ENCODE results near the gene UBE2S. TPM values are rescaled to one million over a fixed set of nuclear protein-coding genes. Genes with fewer than 3 reads are reported as not detected.
"Not testable (repeated sequence)": the region's sequence is repeated elsewhere in the genome, so short reads cannot be mapped to it uniquely, and the experiment has no call there.

The UBE2S gene
- polyA plus RNA-seq (2012; ENCODE audit: missing spikeins): 41.1 TPM

DNA sequence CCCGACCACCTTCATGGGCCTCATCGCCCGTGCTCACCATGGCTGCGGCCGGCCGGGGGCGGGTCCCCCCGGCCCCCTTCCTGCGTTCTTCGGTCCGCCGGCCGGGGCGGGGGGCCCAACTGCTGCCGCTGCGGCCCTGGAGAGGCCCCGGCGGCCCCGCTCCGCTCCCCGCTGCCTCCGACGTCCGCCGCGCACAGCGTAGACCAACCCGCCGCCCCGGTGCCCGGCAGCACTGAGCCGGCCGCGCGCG lies at the start of gene UBE2S:
Gene UBE2S (minus strand): TSS at position 239 of the 250 bp plus-strand sequence. CDS start 199 bp downstream, at position 40.
- not testable (repeated sequence) for FAIRE-seq
- TF ChIP-seq POLR2AphosphoS5 (IDR thresholded peaks at IDR 0.05; ENCODE audit: low read depth, low read length): peak; percentile 97
- TF ChIP-seq POLR2A (IDR thresholded peaks at IDR 0.05; ENCODE audit: low read depth, low read length): peak; percentile 97
- peak; percentile 89 for TF ChIP-seq TAF1 (IDR thresholded peaks at IDR 0.05; ENCODE audit: borderline replicate concordance, low read depth, low read length)

DNA sequence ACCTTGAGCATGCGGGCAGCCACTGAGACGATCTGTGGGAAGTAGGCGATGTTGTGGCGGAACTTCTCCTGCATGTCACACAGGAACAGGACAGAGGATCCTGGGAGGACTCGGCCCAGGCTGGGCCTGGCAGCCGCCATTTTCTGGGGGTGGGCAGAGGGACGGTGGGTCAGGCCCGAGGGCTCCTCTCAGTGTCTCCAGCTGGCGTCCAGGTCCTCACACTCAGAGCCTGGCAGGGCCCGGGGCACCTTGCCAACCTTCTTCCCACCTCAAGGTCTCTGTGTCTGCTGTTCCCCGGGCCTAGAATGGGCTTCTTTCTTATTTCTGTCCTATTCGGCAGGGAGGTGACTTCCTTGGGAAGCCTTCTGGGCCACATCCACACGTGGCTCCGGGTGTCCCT lies 48.8 kb upstream of the UBE2S start:
- no peak for DNase-seq (ENCODE audit: insufficient read length)
- FAIRE-seq: no peak
- TF ChIP-seq POLR2AphosphoS5 (IDR thresholded peaks at IDR 0.05; ENCODE audit: low read depth, low read length) (no peak), TAF1 (IDR thresholded peaks at IDR 0.05; ENCODE audit: borderline replicate concordance, low read depth, low read length) (no peak), POLR2A (IDR thresholded peaks at IDR 0.05; ENCODE audit: low read depth, low read length) (no peak)

More for the DNA sequence above, at the start of gene UBE2S:
- DNase-seq (ENCODE audit: insufficient read length): not testable (repeated sequence)

DNA sequence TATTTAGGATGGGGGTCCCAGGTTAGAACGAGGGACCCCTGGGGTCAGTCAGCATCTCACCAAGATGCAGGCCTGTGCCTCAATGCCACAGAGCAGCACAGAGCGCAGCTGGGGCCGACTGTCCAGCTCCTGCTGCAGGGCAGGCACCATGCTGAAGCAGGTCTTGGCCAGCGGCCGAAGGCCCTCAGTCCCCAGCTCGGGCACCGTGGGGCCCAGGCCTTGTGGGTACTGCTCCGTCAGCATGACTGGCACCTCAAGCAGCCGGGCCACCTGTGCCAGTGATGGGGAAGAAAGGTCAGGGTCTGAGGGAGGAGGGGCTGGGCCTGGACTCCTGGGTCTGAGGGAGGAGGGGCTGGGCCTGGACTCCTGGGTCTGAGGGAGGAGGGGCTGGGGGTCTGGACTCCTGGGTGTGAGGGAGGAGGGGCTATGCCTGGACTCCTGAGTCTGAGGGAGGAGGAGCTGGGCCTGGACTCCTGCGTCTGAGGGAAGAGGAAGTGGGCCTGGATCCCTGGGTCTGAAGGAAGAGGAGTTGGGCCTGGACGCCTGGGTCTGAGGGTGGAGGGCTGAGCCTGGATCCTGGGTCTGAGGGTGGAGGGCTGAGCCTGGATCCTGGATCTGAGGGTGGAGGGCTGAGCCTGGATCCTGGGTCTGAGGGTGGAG lies 48.1 kb upstream of the UBE2S start:
- DNase-seq (ENCODE audit: insufficient read length) (no peak), FAIRE-seq (no peak)
- no peak for TF ChIP-seq POLR2A (IDR thresholded peaks at IDR 0.05; ENCODE audit: low read depth, low read length)
- no peak for TF ChIP-seq TAF1 (IDR thresholded peaks at IDR 0.05; ENCODE audit: borderline replicate concordance, low read depth, low read length)
- TF ChIP-seq POLR2AphosphoS5 (IDR thresholded peaks at IDR 0.05; ENCODE audit: low read depth, low read length): no peak

DNA sequence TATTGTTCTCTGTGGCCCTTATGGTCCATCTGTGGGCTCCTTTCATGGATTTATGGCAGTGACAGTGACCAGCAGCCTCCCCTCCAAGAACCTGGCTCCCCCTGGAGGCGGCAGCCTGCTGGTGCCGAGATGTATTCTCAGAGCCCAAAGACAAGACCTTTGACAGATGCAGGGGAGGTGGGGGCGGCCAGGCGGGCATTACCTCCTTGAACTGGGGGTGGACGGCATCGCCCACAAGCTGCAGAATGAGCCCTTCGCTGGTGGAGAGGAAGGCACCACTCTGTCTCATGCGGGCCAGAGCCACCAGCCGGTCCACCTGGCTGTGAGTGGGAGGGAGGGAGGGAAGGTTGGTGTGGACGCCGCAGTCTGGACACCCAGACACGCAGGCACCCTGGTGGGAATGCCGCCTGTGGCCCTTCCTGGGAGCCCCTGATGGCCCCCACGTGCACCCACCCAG lies 47.2 kb upstream of the UBE2S start:
- no peak for FAIRE-seq
- TF ChIP-seq TAF1 (IDR thresholded peaks at IDR 0.05; ENCODE audit: borderline replicate concordance, low read depth, low read length) (no peak), POLR2AphosphoS5 (IDR thresholded peaks at IDR 0.05; ENCODE audit: low read depth, low read length) (no peak), POLR2A (IDR thresholded peaks at IDR 0.05; ENCODE audit: low read depth, low read length) (no peak)
- DNase-seq (ENCODE audit: insufficient read length): no peak

DNA sequence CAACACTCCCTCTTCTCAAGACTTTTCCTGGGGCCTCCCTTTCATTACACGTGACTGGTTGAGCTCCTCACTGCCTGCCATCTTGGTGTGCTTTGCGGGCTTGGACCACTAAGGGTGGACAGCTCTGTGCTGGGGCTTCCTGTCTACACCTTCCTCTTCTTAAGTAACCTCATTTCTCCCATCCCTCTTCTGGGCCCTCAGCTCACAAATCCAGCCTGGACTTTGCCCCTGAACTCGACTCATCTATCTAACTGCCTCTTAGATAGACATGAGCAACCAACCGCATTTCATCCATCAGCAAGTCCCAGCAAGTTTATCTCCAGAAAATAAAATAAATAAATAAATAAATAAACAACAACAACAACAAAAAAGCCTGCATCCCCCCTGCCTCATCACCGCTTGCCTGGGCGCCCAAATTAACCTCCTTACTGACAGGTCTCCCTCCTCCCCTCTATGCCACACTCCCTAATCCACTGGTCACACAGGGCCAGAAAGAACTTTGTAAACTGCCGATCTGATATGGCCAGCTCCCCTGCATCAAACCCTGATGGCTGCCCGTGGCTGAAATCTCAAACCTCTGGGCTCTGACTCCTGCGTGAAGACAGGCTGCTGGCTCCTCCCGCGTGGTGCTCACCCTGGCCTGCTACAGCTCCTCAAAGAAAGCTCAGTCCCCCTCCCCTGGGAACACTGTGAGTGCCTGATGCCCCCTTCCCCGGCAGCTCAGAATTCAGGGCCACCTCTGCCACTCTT lies 46.1 kb upstream of the UBE2S start:
- TF ChIP-seq POLR2A (IDR thresholded peaks at IDR 0.05; ENCODE audit: low read depth, low read length) (no peak), POLR2AphosphoS5 (IDR thresholded peaks at IDR 0.05; ENCODE audit: low read depth, low read length) (no peak), TAF1 (IDR thresholded peaks at IDR 0.05; ENCODE audit: borderline replicate concordance, low read depth, low read length) (no peak)
- FAIRE-seq: no peak
- DNase-seq (ENCODE audit: insufficient read length): no peak

DNA sequence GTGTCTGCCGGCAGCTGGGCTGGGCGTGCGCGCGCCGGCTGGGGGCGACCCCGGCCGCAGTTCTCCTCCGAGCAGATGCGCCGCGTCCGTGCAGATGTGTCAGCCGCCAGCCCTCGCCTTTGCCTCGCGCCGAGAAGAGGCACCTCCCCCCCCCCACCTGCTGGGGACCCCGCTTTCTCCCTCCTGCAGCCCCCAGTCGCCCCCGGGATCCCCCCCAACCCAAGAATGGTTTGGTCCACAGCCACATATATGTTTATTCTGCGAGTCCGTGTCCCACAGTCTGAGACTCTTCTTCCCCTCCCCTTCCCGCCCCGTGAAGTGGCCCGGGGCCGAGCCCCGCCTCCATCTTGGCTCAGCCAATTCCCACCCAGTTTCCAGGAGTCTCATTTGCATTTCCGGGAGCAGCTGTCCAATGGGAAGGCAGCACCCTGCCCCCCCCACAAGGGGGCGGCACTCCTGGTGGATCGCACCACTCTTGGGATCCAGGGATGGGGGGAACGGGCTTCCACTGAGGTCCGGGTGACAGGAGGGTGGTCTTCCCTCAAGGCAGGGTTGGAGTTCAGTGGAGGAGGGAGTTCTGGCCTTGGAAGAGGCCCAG lies 45.3 kb upstream of the UBE2S start:
- no peak for FAIRE-seq
- no peak for DNase-seq (ENCODE audit: insufficient read length)
- no peak for TF ChIP-seq POLR2A (IDR thresholded peaks at IDR 0.05; ENCODE audit: low read depth, low read length)
- TF ChIP-seq POLR2AphosphoS5 (IDR thresholded peaks at IDR 0.05; ENCODE audit: low read depth, low read length): no peak
- no peak for TF ChIP-seq TAF1 (IDR thresholded peaks at IDR 0.05; ENCODE audit: borderline replicate concordance, low read depth, low read length)

DNA sequence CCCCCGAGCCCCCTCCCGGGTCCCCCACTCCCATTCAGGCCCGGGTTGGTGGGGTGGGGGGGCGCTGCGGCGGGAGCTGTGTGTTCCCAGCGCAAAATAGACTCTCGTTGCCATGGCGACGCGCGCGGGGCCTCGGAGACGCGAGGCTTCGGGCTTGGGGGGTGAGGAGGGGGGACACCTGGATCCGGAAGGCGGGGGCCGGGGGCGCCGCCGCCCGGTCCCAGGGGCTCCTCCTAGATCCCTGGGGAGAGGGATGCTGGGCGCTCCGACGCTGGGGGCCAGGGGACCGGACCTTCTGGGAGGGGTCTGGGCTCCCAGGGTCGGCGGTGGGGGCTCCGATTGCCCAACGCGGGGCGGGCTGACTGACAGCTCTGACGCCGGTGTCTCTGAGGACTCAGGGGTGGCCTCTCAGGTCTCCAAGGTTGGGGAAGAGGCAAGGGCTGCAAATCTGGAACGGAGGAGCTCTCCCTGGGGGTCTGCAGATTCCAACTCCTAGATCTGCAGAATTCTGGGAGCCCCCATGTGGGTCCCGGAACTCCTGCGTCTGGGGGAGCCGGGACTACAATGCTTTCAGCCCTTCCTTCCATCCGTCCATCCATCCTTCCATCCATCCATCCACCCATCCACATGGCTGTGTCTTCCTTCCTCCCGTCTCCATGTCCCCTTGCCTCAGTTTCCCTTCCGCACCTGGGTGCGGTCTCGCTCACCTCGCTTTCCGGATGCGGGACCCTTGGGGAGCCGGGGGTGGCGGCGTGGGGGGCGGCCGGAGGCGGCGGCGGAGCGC lies 44.6 kb upstream of the UBE2S start:
- DNase-seq (ENCODE audit: insufficient read length) (no peak), FAIRE-seq (no peak)
- no peak for TF ChIP-seq POLR2AphosphoS5 (IDR thresholded peaks at IDR 0.05; ENCODE audit: low read depth, low read length)
- TF ChIP-seq POLR2A (IDR thresholded peaks at IDR 0.05; ENCODE audit: low read depth, low read length): no peak
- TF ChIP-seq TAF1 (IDR thresholded peaks at IDR 0.05; ENCODE audit: borderline replicate concordance, low read depth, low read length): no peak

DNA sequence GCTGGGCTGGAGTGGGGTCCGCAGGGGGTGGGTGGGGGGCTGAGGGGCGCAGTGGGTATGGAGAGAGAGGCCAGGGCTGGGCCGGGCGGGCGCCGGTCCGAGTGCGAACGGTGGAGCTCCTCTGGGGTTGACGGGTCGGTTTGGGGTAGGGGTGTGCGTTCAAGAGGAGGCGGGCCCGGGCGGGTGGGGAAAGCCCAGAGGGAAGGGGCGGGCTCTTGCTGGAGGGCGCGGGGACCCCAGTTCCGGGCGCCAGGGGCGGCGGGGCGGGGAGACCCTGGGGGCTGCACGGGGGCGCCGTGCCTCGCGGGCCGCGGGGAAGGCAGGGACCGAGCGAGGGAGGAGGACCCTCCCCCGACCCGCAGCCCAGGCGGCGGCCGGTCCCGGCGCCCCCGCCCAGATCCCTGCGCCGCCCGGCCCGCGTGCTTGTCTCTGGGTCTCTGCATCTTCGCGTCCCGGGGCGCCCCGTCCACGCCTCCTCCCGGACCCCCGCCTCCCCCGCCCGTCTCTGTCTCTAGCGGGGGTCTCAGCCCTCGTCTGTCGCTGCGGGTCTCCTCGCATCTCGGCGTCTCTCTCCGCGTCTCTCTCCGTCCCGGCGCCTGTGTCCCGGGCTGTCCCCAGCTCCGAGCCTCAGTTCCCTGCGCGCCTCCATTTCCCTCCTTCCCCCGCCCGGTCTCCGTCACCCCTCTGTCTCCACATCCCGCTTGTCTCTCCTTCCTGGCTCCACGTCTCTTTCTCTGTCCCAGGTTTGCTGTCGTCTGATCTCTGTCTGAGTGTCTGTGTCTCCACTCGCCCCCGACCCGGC lies 43.8 kb upstream of the UBE2S start:
- TF ChIP-seq POLR2AphosphoS5 (IDR thresholded peaks at IDR 0.05; ENCODE audit: low read depth, low read length) (no peak), TAF1 (IDR thresholded peaks at IDR 0.05; ENCODE audit: borderline replicate concordance, low read depth, low read length) (no peak), POLR2A (IDR thresholded peaks at IDR 0.05; ENCODE audit: low read depth, low read length) (no peak)
- FAIRE-seq (no peak), DNase-seq (ENCODE audit: insufficient read length) (no peak)

DNA sequence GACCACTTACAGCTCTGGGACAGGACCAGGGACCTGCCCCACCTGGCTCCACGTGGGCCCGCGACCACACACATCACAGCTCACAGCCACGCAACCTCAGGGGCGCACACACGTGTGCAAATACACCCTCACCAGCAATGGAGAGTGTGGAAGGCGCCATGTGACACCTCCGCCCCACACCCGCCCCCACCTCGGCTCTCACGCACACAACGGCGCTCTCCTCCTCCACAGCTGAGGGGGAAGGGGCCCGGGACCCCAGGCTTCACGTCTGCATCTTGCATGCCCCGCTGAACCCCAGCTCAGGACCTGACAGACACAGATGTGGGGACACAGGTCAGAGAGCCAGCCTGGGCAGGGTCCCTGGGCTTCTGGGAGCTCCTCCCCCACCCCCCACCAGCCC lies 41.9 kb upstream of the UBE2S start:
- FAIRE-seq (no peak), DNase-seq (ENCODE audit: insufficient read length) (no peak)
- no peak for TF ChIP-seq POLR2A (IDR thresholded peaks at IDR 0.05; ENCODE audit: low read depth, low read length)

DNA sequence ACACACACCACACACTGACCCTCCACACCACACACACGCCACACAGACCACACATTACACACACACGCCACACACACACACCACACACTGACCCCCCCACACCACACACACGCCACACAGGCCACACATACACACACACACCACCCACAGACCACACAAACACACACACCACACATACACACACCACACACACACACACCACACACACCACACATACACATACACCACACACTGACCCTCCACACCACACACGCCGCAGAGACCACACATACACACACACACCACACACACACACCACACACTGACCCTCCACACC lies 40.5 kb upstream of the UBE2S start:
- not testable (repeated sequence) for FAIRE-seq; DNase-seq (ENCODE audit: insufficient read length)
